HepG2 (cell line): ENCODE measurements around the gene AGO4. TPM values are rescaled to one million over a fixed set of nuclear protein-coding genes. Genes with fewer than 3 reads are reported as not detected.

ENCODE experiments used
- CHD4 ChIP-seq: fragments of 200-600 bp; sonication (generic); IDR thresholded peaks from 2 replicates; pipeline ENCODE4 v1.7.0; 2017; ENCODE audit warnings: mild to moderate bottlenecking, low read length, borderline replicate concordance
- CREB1 ChIP-seq, 2 experiments: fragments of 450-650 bp in 1 of 2; IDR thresholded peaks; 2 replicates each; pipeline ENCODE4 v1.6.1; 2016 to 2017; ENCODE audit warnings: control low read depth in 1 of 2, mild to moderate bottlenecking in 1 of 2, missing compliant biosample characterization in 1 of 2, missing genetic modification characterization in 1 of 2
- DDIT3 ChIP-seq: sonication (generic); formaldehyde crosslinking; IDR thresholded peaks from 2 replicates; pipeline ENCODE4 v1.4.0; 2020; ENCODE audit warnings: mild to moderate bottlenecking, missing genetic modification reagents
- HMGXB3 ChIP-seq: sonication (generic); formaldehyde crosslinking; IDR thresholded peaks from 2 replicates; pipeline ENCODE4 v1.4.0; 2020; ENCODE audit warnings: missing genetic modification reagents, borderline replicate concordance
- MEIS2 ChIP-seq: sonication (generic); formaldehyde crosslinking; IDR thresholded peaks from 2 replicates; pipeline ENCODE4 v1.9.0; 2021; ENCODE audit warnings: mild to moderate bottlenecking, missing genetic modification reagents
- POGK ChIP-seq: sonication (generic); formaldehyde crosslinking; conservative IDR thresholded peaks from 2 replicates; pipeline ENCODE4 v1.8.0; 2022; ENCODE audit warnings: mild to moderate bottlenecking, moderate library complexity, missing genetic modification reagents
- PRDM4 ChIP-seq: sonication (generic); formaldehyde crosslinking; IDR thresholded peaks from 2 replicates; pipeline ENCODE4 v1.9.0; 2021; ENCODE audit warnings: missing genetic modification reagents, borderline replicate concordance
- PTBP1 ChIP-seq: fragments of 200-400 bp; formaldehyde crosslinking; IDR thresholded peaks from 2 replicates; pipeline ENCODE4 v1.6.1; 2018; ENCODE audit warnings: low read length, low read depth; ENCODE audit not compliant: poor library complexity, severe bottlenecking
- ZNF124 ChIP-seq: sonication (generic); formaldehyde crosslinking; IDR thresholded peaks from 2 replicates; pipeline ENCODE4 v1.4.0; 2020; ENCODE audit warnings: missing genetic modification reagents
- ZNF761 ChIP-seq: sonication (generic); formaldehyde crosslinking; conservative IDR thresholded peaks from 2 replicates; pipeline ENCODE4 v1.4.0; 2020; ENCODE audit warnings: mild to moderate bottlenecking, missing genetic modification reagents
- ZXDC ChIP-seq: sonication (generic); formaldehyde crosslinking; IDR thresholded peaks from 2 replicates; pipeline ENCODE4 v1.5.0; 2020; ENCODE audit warnings: mild to moderate bottlenecking, missing genetic modification reagents
- polyA plus RNA-seq, 8 experiments: library from polyadenylated mRNA; depleted of rRNA in 3 of 8; stranded (reverse) in 7 of 8; unstranded in 1 of 8; fragments of >200 nt; fragmentation: Illumina TruSeq in 4 of 8; extraction: Trizol in 4 of 8; gene quantifications; 2 replicates each; pipeline versions ENCODE4 v1.2.1 to v1.2.3, GENCODE V29; 2011 to 2016; ENCODE audit warnings: low read depth in 4 of 8, missing spikeins in 1 of 8, mixed read lengths in 1 of 8; ENCODE audit not compliant: insufficient read depth in 1 of 8
- total RNA-seq, 5 experiments: library from RNA; depleted of rRNA; stranded (reverse); fragments of >200 nt; fragmentation: Illumina TruSeq; extraction: Trizol; gene quantifications; 2 replicates each; pipeline ENCODE4 v1.2.3, GENCODE V29; 2016; ENCODE audit warnings: low read depth in 1 of 5
- TF ChIP-seq, protein P1 (sequence below): sonication (generic); formaldehyde crosslinking; IDR thresholded peaks from 2 replicates; pipeline ENCODE4 v1.4.0; 2020; ENCODE audit warnings: missing genetic modification reagents, borderline replicate concordance
- TF ChIP-seq, protein P2 (sequence below): sonication (generic); formaldehyde crosslinking; IDR thresholded peaks from 2 replicates; pipeline ENCODE4 v1.5.0; 2020; ENCODE audit warnings: missing genetic modification reagents

AGO4 gene
- total and polyA plus RNA-seq, 2 of the 13 experiments (the other 11 are each of a cell fraction or from before 2014, with no cell fraction given) = 6.0 to 13.8 TPM

DNA sequence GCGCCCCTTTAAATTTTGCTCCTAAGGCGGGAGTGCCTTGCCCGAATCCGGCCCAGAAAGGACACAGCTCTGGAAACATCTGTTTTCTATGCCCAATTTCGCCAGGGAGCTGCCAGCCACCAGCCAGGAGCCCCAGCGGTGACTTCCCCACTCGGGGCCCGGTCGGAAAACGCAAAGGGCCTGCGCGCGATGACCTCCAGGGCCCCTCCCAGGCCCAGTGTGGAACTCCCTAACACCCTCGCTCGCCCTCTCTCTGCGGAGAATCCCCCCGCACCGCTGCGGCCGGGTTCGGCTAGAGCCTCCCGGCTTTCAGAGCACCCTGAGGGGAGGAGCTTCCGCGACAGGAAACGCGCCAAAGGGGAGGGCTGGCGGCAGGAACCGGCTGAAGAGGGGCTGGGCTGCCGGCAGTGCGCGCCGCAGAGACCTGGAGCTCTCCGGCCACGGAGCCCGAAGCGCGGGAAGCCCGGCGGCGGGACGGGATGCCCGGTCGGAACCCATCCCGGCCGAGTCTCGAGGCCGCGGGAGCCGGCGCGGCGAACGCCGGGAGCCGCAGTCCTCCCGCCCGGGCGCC lies 38.5 kb upstream of the AGO4 start (continued):
- TF ChIP-seq PRDM4 (CRISPR knock-in tag) (no peak), HMGXB3 (CRISPR knock-in tag) (peak; percentile 73; the same call in 1 of the 2 replicates), ZNF124 (peak; percentile 16; the same call in 1 of the 2 replicates), CREB1 (IDR thresholded peaks at IDR 0.05) (no peak), CREB1 (CRISPR knock-in tag; IDR thresholded peaks at IDR 0.05) (no peak; the same call in 1 of the 2 replicates), CHD4 (no peak), DDIT3 (CRISPR knock-in tag) (no peak), PTBP1 (no peak), POGK (CRISPR knock-in tag) (no peak; the same call in 1 of the 2 replicates), MEIS2 (CRISPR knock-in tag) (no peak), ZNF761 (0 out of 2 replicates have a peak, but pooled peaks have one; percentile 39), ZXDC (no peak)
- TF ChIP-seq, protein P1, sequence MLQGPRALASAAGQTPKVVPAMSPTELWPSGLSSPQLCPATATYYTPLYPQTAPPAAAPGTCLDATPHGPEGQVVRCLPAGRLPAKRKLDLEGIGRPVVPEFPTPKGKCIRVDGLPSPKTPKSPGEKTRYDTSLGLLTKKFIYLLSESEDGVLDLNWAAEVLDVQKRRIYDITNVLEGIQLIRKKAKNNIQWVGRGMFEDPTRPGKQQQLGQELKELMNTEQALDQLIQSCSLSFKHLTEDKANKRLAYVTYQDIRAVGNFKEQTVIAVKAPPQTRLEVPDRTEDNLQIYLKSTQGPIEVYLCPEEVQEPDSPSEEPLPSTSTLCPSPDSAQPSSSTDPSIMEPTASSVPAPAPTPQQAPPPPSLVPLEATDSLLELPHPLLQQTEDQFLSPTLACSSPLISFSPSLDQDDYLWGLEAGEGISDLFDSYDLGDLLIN = no peak
- TF ChIP-seq, protein P2, sequence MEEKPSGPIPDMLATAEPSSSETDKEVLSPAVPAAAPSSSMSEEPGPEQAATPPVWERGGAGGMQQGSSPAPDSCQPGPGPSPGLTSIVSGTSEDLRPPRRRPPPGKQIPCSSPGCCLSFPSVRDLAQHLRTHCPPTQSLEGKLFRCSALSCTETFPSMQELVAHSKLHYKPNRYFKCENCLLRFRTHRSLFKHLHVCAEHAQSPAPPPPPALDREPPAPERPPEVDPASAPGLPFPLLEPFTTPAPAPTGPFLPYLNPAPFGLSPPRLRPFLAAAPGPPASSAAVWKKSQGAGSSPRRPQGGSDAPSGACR (CRISPR knock-in tag) = 0 out of 2 replicates have a peak, but pooled peaks have one; percentile 39
